Natural killer cell (primary cell): ENCODE measurements around the gene TRIM28. TPM values are rescaled to one million over a fixed set of nuclear protein-coding genes. Genes with fewer than 3 reads are reported as not detected.

Experiments
- ATAC-seq, 3 donors: fragments of 150-1000 bp in 2 of 3; fragments of 200-7000 bp in 1 of 3; cut with Tn5 transposase; 1 replicate in 1 of 3; 2 replicates in 2 of 3; pipeline ENCODE4 v1.10.0; 2021; ENCODE audit warnings: mild to moderate bottlenecking in 2 of 3, moderate library complexity in 2 of 3
- DNase-seq, 2 donors: peaks; one replicate each; pipeline versions ENCODE4 v3.0.0 to v3.0.0-alpha.2; 2013 to 2021; ENCODE audit warnings: mixed read lengths in 1 of 2
- H3K27ac ChIP-seq: one replicate; pipeline ENCODE4 v1.5.1; 2013; ENCODE audit warnings: mild to moderate bottlenecking, low read length
- H3K27me3 ChIP-seq: one replicate; pipeline ENCODE4 v1.6.1; 2013; ENCODE audit warnings: low read length; ENCODE audit not compliant: control insufficient read depth, insufficient read depth
- H3K36me3 ChIP-seq: one replicate; pipeline ENCODE4 v1.6.1; 2013; ENCODE audit warnings: low read length; ENCODE audit not compliant: control insufficient read depth, insufficient read depth
- H3K4me1 ChIP-seq: one replicate; pipeline ENCODE4 v1.6.1; 2013; ENCODE audit warnings: low read length; ENCODE audit not compliant: control insufficient read depth, insufficient read depth
- H3K4me3 ChIP-seq: one replicate; pipeline ENCODE4 v1.5.1; 2013; ENCODE audit warnings: low read length
- H3K9me3 ChIP-seq: one replicate; pipeline ENCODE4 v1.6.1; 2013; ENCODE audit warnings: low read length; ENCODE audit not compliant: control insufficient read depth, insufficient read depth
- H3K27ac Mint-ChIP-seq, 2 donors: one replicate each; pipeline ENCODE4 v1.8.0; 2022; ENCODE audit warnings: mild to moderate bottlenecking in 2 of 2, mixed read lengths in 2 of 2, moderate library complexity in 1 of 2
- H3K27me3 Mint-ChIP-seq, 2 donors: one replicate each; pipeline ENCODE4 v1.8.0; 2022; ENCODE audit warnings: low read depth in 2 of 2, mixed read lengths in 2 of 2
- H3K36me3 Mint-ChIP-seq: one replicate; pipeline ENCODE4 v1.8.0; 2022; ENCODE audit warnings: mixed read lengths
- H3K4me1 Mint-ChIP-seq, 2 donors: one replicate each; pipeline ENCODE4 v1.8.0; 2022; ENCODE audit warnings: mixed read lengths in 2 of 2
- H3K4me3 Mint-ChIP-seq: one replicate; pipeline ENCODE4 v1.8.0; 2022; ENCODE audit warnings: mild to moderate bottlenecking, moderate library complexity, mixed read lengths
- H3K9me3 Mint-ChIP-seq, 2 donors: one replicate each; pipeline ENCODE4 v1.8.0; 2022; ENCODE audit warnings: mixed read lengths in 2 of 2
- CTCF ChIP-seq: fragments of 200-600 bp; IDR thresholded peaks from one replicate; pipeline ENCODE4 v1.8.0; 2022; ENCODE audit warnings: antibody characterized with exemption
- WGBS: methylation state at CpG from one replicate; pipeline ENCODE4 v1.1.7; 2013; ENCODE audit warnings: missing lambda C conversion rate; ENCODE audit not compliant: insufficient coverage; 5-methylcytosine and 5-hydroxymethylcytosine counted together
- intact Hi-C: fragments of 100-400 bp; cut with micrococcal nuclease; formaldehyde crosslinking; loops from one replicate; pipeline ENCODE4 v1.14.2; 2022
- total RNA-seq, 4 donors: library from RNA; stranded (reverse); fragments of 120-200 nt in 1 of 4; gene quantifications; one replicate each; pipeline versions ENCODE4 v1.2.3 to v1.2.4, GENCODE V29; 2013 to 2022

Gene TRIM28
- 100 to 1,000 TPM; 330 to 451 (median 408) TPM for total RNA-seq
- total RNA-seq (2013): 228 TPM

- no peaks in the 10 kb centered on the region for H3K36me3 Mint-ChIP-seq
- no peaks in the 10 kb centered on the region for H3K9me3 ChIP-seq
- intact Hi-C loops: loop anchor here (1.0 kb wide), 3 partner anchors 11 to 45 kb away; partner anchors contain the start of genes CHMP2A and MZF1
- under 1% methylated on average over 73 of the region's 73 CpGs for WGBS
- no peak for TF ChIP-seq CTCF
- peaks cover 27% of the 10 kb centered on the region for H3K4me1 ChIP-seq
- H3K4me1 Mint-ChIP-seq: peaks cover 31 to 34% of the 10 kb centered on the region in 2 donors
- H3K4me3 Mint-ChIP-seq: peak within 1 kb of the TSS; percentile 98
- peaks cover 29% of the 10 kb centered on the region for H3K36me3 ChIP-seq
- peak within 1 kb of the TSS; percentile 99 for H3K27ac Mint-ChIP-seq
- peak; percentile 100 for DNase-seq
- ATAC-seq: peak; percentile 85 to 94 (median 86)
- peak within 1 kb of the TSS; percentile 51 for H3K4me3 ChIP-seq
- H3K9me3 Mint-ChIP-seq: no peaks in the 10 kb centered on the region
- peak within 1 kb of the TSS; percentile 93 for H3K27ac ChIP-seq
- H3K27me3 Mint-ChIP-seq: peaks cover 6 to 12% of the 10 kb centered on the region in 2 donors
- H3K27me3 ChIP-seq: peaks cover 2% of the 10 kb centered on the region
These were observed at the start of gene TRIM28 for GRCh38 chr19:58543826-58544590. Gene TRIM28 (plus strand): TSS chr19:58544064. CDS start chr19:58544758, 694 bp downstream.

- WGBS: 97% methylated on average over 8 of the region's 8 CpGs
- H3K27me3 ChIP-seq: no peaks in the 10 kb centered on the region
- Mint-ChIP-seq H3K4me1 (peaks cover 14 to 18% of the 10 kb centered on the region in 2 donors), H3K27me3 (no peaks in the 10 kb centered on the region), H3K36me3 (no peaks in the 10 kb centered on the region), H3K27ac (no peak overlapping the region), H3K4me3 (no peak overlapping the region), H3K9me3 (peaks cover 10 to 11% of the 10 kb centered on the region in 2 donors)
- intact Hi-C loops: no loop called here
- ATAC-seq (no peak), DNase-seq (no peak)
- H3K4me3 ChIP-seq: no peak overlapping the region
- peaks cover 6% of the 10 kb centered on the region for H3K9me3 ChIP-seq
- peaks cover 23% of the 10 kb centered on the region for H3K4me1 ChIP-seq
- H3K27ac ChIP-seq: no peak overlapping the region
- no peak for TF ChIP-seq CTCF
- H3K36me3 ChIP-seq: no peaks in the 10 kb centered on the region
These were observed 46.2 kb upstream of the TRIM28 start for GRCh38 chr19:58497634-58498170.

- no peak for TF ChIP-seq CTCF
- Mint-ChIP-seq H3K27ac (peak overlapping the region; percentile 88 to 97), H3K27me3 (no peaks in the 10 kb centered on the region), H3K4me1 (peaks cover 14 to 18% of the 10 kb centered on the region in 2 donors), H3K36me3 (no peaks in the 10 kb centered on the region), H3K4me3 (peak overlapping the region; percentile 91), H3K9me3 (peaks cover 10 to 11% of the 10 kb centered on the region in 2 donors)
- Histone ChIP-seq H3K4me3 (peak overlapping the region; percentile 74), H3K27ac (peak overlapping the region; percentile 88), H3K9me3 (peaks cover 6% of the 10 kb centered on the region), H3K4me1 (peaks cover 23% of the 10 kb centered on the region), H3K27me3 (no peaks in the 10 kb centered on the region), H3K36me3 (no peaks in the 10 kb centered on the region)
- intact Hi-C loops: loop anchor here (1.0 kb wide), 3 partner anchors 21 to 46 kb away; partner anchors contain the start of genes TRIM28, ZBTB45 and ZNF446
- WGBS: 64% methylated on average over 22 of the region's 22 CpGs
- no peak for DNase-seq
- ATAC-seq: no peak
These were observed 45.4 kb upstream of the TRIM28 start for GRCh38 chr19:58498316-58499020.
